Sigmoid colon (tissue), 4 donors: ENCODE data around the gene KIAA0040.

Experiments used
- CTCF ChIP-seq, 4 experiments: fragments of 450-650 bp in 3 of 4; fragments of 200-600 bp in 1 of 4; IDR thresholded peaks; one replicate each; pipeline ENCODE4 v1.5.1; 2016 to 2019; ENCODE audit warnings: antibody characterized with exemption in 4 of 4, mild to moderate bottlenecking in 3 of 4, moderate library complexity in 2 of 4
- POLR2A ChIP-seq, 2 donors: fragments of 450-650 bp; IDR thresholded peaks; one replicate each; pipeline ENCODE4 v1.6.1; 2016; ENCODE audit warnings: antibody characterized with exemption in 2 of 2, mild to moderate bottlenecking in 2 of 2, moderate library complexity in 2 of 2
- POLR2AphosphoS5 ChIP-seq, 4 donors: sonication (generic); formaldehyde crosslinking; IDR thresholded peaks; one replicate each; pipeline ENCODE4 v1.6.1; 2017; ENCODE audit warnings: antibody characterized with exemption in 4 of 4

- TF ChIP-seq CTCF (IDR thresholded peaks at IDR 0.05) (no peak), POLR2A (IDR thresholded peaks at IDR 0.05) (no peak), POLR2AphosphoS5 (IDR thresholded peaks at IDR 0.05) (no peak)
Observed at GRCh38 chr1:175198332-175198731, 5.8 kb upstream of the KIAA0040 start.
